Activated CD8-positive, alpha-beta T cell treated with anti-CD3 and anti-CD28 coated beads for 36 hours (primary cell): ENCODE data around the gene PRKG1. TPM values are rescaled to one million over a fixed set of nuclear protein-coding genes. Genes with fewer than 3 reads are reported as not detected.

Experiments used
- ATAC-seq: fragments of 200-7000 bp; cut with Tn5 transposase; one replicate; pipeline ENCODE4 v1.10.0; 2021; ENCODE audit warnings: mild to moderate bottlenecking, moderate library complexity
- CTCF ChIA-PET: fragments of 350-600 bp; sonication (Branson Sonifier 250); formaldehyde crosslinking; loops from one replicate; lab custom pipeline; 2021; ENCODE audit warnings: antibody characterized with exemption; lab: Charles Lee
- POLR2A ChIA-PET: fragments of 350-600 bp; sonication (Branson Sonifier 250); formaldehyde crosslinking; loops from one replicate; lab custom pipeline; 2021; ENCODE audit warnings: antibody characterized with exemption; lab: Charles Lee
- DNase-seq: peaks from one replicate; pipeline ENCODE4 v3.0.0-alpha.2; 2020
- H3K27ac Mint-ChIP-seq: one replicate; pipeline ENCODE4 v1.8.0; 2021; ENCODE audit warnings: mild to moderate bottlenecking, mixed read lengths
- H3K27me3 Mint-ChIP-seq: one replicate; pipeline ENCODE4 v1.8.0; 2021; ENCODE audit warnings: mixed read lengths
- H3K36me3 Mint-ChIP-seq: one replicate; pipeline ENCODE4 v1.8.0; 2021; ENCODE audit warnings: low read depth, mixed read lengths
- H3K4me1 Mint-ChIP-seq: one replicate; pipeline ENCODE4 v1.8.0; 2021; ENCODE audit warnings: low read depth, mixed read lengths
- H3K4me3 Mint-ChIP-seq: one replicate; pipeline ENCODE4 v1.8.0; 2021; ENCODE audit warnings: mild to moderate bottlenecking, moderate library complexity, mixed read lengths
- H3K9me3 Mint-ChIP-seq: one replicate; pipeline ENCODE4 v1.8.0; 2021; ENCODE audit warnings: mixed read lengths
- CTCF ChIP-seq: fragments of 200-600 bp; IDR thresholded peaks from one replicate; pipeline ENCODE4 v1.8.0; 2022; ENCODE audit warnings: antibody characterized with exemption, mild to moderate bottlenecking
- intact Hi-C: fragments of 100-400 bp; cut with micrococcal nuclease; formaldehyde crosslinking; loops from one replicate; pipeline ENCODE4 v1.10.0; 2022
- total RNA-seq, 2 experiments: library from RNA; stranded (reverse); gene quantifications; one replicate each; pipeline ENCODE4 v1.2.3, GENCODE V29; 2021

The PRKG1 gene
- total RNA-seq, 2 experiments from 2014 or later = not detected

DNA sequence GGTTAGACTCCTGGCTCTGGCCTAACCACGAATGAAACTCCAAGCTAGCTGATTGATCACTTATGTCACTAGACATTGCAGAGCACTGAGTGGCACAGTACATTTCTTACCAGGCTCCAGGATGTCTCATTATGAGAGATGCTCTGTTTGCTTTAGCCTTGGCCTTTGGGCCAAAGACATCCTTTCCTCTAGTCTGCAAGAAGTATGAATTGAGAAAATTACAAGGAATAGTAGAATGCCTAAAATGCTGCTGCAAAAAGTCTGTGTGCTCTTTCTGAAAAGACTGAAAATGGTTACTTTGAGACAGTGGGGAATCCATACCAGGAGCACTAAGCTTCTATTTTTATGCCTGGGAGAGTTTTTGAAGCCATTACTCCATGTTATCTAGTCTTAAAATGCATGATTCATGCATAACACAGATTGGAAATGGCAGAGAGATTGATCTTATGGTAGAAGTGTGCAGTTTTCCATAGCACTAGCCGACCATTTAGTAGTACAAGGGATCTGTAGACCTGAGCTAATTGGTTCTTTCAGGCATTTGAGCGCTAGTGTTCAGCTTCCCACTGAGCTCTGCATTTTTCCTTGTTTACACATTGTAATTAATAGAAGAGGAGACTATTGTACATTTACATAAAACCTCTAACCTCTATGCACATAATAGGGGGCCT, 303.8 kb downstream of the PRKG1 start:
- no peaks in the 10 kb centered on the region for H3K4me1 Mint-ChIP-seq
- H3K27me3 Mint-ChIP-seq = no peaks in the 10 kb centered on the region
- no peak for TF ChIP-seq CTCF
- H3K9me3 Mint-ChIP-seq = no peaks in the 10 kb centered on the region
- ATAC-seq = no peak
- intact Hi-C loops = no loop called here
- DNase-seq = no peak
- ChIA-PET CTCF (interaction anchor here (0.7 to 1.1 kb wide), 3 partner anchors 9 to 14 kb away, joined by 3 to 4 read pairs (median 3); no protein-coding TSS in a partner anchor), POLR2A (no interaction called here)
- no peaks in the 10 kb centered on the region for H3K36me3 Mint-ChIP-seq
- H3K27ac Mint-ChIP-seq = no peak overlapping the region
- no peak overlapping the region for H3K4me3 Mint-ChIP-seq

- no peaks in the 10 kb centered on the region for H3K9me3 Mint-ChIP-seq
- H3K4me3 Mint-ChIP-seq = no peak overlapping the region
- no peaks in the 10 kb centered on the region for H3K36me3 Mint-ChIP-seq
- no peak for ATAC-seq
- intact Hi-C loops = no loop called here
- ChIA-PET CTCF (no interaction called here), POLR2A (no interaction called here)
- peaks cover 2% of the 10 kb centered on the region for H3K27me3 Mint-ChIP-seq
- no peaks in the 10 kb centered on the region for H3K4me1 Mint-ChIP-seq
- DNase-seq = no peak
- no peak overlapping the region for H3K27ac Mint-ChIP-seq
- TF ChIP-seq CTCF = no peak
Observed at GRCh38 chr10:51382181-51382580, 307.9 kb downstream of the PRKG1 start.

GRCh38 chr10:51384971-51385370, 310.7 kb downstream of the PRKG1 start:
- DNase-seq = no peak
- ATAC-seq = no peak
- peaks cover 2% of the 10 kb centered on the region for H3K27me3 Mint-ChIP-seq
- no peaks in the 10 kb centered on the region for H3K4me1 Mint-ChIP-seq
- H3K9me3 Mint-ChIP-seq = no peaks in the 10 kb centered on the region
- H3K27ac Mint-ChIP-seq = no peak overlapping the region
- TF ChIP-seq CTCF = no peak
- no peaks in the 10 kb centered on the region for H3K36me3 Mint-ChIP-seq
- no peak overlapping the region for H3K4me3 Mint-ChIP-seq
- intact Hi-C loops = loop anchor here (5.0 kb wide), 1 partner anchor 577 kb away; no protein-coding TSS in a partner anchor
- ChIA-PET POLR2A (no interaction called here), CTCF (no interaction called here)

GRCh38 chr10:51386248-51386885, 312.1 kb downstream of the PRKG1 start:
- Mint-ChIP-seq H3K9me3 (no peaks in the 10 kb centered on the region), H3K36me3 (no peaks in the 10 kb centered on the region), H3K4me1 (no peaks in the 10 kb centered on the region), H3K27me3 (peaks cover 2% of the 10 kb centered on the region), H3K27ac (no peak overlapping the region), H3K4me3 (no peak overlapping the region)
- DNase-seq (no peak), ATAC-seq (no peak)
- intact Hi-C loops = loop anchor here (5.0 kb wide), 1 partner anchor 576 kb away; no protein-coding TSS in a partner anchor
- ChIA-PET CTCF (no interaction called here), POLR2A (no interaction called here)
- no peak for TF ChIP-seq CTCF
